Activated CD4-positive, alpha-beta T cell treated with anti-CD3 and anti-CD28 coated beads, Interleukin-2, amount 50 U/mL, for 48 hours (primary cell): ENCODE results near the gene GALNT7.

Experiments used
- DNase-seq, 2 experiments: peaks; one replicate each; pipeline ENCODE4 v3.0.0-alpha.2; 2020

GALNT7 gene

DNA sequence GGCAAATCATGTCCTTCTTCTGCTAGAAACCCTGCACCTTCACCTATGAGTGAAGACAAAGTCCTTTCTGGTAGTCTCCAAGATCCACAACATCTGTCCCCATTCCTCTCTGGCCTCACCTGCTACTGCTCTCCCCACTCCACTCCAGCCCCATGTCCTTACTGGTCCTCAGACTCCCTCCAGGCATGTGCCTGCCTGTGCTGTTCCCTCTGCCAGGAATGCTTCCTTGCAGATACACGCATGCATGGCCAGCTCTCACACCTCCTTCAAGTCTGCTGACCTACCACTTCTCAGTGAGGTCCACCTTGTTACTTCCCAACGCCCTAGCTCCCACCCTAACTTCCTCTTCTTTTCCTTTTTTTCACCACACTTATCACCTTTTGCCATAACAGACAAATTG, 147.4 kb downstream of the GALNT7 start:
- DNase-seq: no peak

DNA sequence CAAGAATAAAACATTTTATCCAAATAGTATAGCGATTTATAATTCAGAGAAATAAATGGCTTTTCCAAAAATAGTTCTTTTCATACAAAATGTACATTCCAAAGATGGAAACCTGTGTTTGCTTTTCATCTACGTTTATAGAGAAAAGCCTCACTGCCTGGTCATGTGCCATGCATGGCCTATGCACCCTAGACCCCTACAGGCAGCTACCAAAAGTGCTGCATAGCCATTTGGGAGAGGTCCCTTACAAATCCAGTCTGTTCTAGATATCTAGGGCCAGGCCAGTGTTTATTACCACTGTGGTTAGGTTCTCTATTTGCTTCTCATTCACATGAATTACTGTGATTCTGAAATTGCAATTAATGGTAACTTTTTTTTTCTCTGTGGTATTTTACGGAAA, 148.4 kb downstream of the GALNT7 start:
- DNase-seq: no peak

GRCh38 chr4:173318240-173318639, 149.6 kb downstream of the GALNT7 start:
- DNase-seq: no peak

GRCh38 chr4:173318648-173319211, 150.1 kb downstream of the GALNT7 start:
- no peak for DNase-seq

DNA sequence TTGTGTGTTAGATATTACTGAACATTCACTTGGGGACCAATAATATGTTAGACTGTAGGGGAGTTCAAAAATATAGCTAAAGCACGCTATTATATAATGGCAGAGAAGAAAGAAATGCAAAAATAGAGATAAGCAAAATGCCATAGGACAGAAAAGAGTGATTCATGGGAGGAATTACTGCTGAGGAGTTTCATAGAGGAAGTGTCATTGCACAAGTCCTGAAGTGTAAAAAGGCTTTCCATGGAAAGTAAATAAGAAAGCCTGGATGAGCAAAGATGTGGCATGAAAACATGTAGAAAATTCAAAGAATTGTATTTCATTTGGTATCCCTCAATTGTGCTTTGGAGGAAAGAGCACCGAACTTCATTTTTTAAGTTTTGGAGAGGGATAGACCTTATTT, 151.1 kb downstream of the GALNT7 start:
- no peak for DNase-seq

- no peak for DNase-seq
Observed at GRCh38 chr4:173325007-173325736, 156.6 kb downstream of the GALNT7 start.

- no peak for DNase-seq
Observed at GRCh38 chr4:173328236-173328901, 159.8 kb downstream of the GALNT7 start.

- no peak for DNase-seq
Observed at GRCh38 chr4:173330590-173330989, 162.0 kb downstream of the GALNT7 start.

- no peak for DNase-seq
Observed at GRCh38 chr4:173332021-173332487, 163.4 kb downstream of the GALNT7 start.

DNA sequence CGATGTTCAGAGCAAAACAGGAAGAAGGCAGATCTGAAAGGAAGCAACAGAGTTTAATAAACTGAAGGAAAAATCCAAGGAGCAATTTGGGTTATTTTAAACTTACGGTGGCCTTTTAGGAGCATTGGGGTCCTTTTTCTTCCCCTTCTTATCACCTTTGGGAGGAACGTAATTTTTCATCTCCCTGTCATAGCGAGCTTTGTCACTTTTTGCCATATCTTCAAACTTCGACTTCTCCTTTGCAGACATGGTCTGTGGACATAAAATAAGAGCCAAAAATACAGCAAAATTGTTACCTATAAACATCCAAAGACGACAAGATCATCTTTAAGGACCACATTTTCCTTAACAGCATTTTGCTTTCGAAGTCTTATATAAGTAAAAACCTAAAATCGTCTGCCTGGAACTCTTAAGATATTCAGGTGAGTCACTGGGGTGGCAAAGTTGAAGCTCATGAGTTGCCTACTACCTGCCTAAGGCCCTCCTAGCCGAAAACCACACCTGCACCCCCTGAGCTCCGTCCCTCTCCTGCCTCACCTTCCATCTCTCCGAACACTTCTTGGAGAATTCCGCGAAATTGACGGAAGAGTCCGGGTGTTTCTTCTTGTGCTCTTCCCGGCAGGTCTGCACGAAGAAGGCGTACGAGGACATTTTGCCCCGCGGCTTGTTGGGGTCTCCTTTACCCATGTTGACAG, 164.5 kb downstream of the GALNT7 start:
- DNase-seq: no peak

DNA sequence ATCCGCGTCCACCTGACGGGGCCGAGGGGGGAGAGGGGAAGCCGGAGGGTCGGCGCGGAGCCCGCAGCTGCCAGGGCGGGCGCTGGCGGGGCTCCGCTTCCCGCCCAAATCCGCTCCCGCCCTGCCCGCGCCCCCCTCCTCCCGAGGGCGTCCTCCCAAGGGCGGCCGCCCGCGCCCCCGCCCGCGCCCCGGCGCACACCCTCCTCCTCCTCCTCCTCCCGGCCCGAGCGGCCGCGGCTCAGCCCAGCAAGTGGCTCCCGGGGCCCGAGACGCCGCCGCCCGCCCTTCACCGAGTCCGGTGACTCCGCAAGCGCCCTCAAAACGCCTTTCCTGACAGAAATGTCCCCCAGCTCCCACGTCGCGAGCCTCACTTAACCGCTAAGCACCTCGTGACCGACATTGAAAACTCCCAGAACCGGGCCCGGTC, 165.1 kb downstream of the GALNT7 start:
- DNase-seq: peak; percentile 43 to 50

GRCh38 chr4:173334085-173334890, 165.7 kb downstream of the GALNT7 start, which contains the start of gene HMGB2:
HMGB2 (minus strand) TSS chr4:173334358; CDS start chr4:173333649, 709 bp downstream.
- DNase-seq: peak; percentile 100

DNA sequence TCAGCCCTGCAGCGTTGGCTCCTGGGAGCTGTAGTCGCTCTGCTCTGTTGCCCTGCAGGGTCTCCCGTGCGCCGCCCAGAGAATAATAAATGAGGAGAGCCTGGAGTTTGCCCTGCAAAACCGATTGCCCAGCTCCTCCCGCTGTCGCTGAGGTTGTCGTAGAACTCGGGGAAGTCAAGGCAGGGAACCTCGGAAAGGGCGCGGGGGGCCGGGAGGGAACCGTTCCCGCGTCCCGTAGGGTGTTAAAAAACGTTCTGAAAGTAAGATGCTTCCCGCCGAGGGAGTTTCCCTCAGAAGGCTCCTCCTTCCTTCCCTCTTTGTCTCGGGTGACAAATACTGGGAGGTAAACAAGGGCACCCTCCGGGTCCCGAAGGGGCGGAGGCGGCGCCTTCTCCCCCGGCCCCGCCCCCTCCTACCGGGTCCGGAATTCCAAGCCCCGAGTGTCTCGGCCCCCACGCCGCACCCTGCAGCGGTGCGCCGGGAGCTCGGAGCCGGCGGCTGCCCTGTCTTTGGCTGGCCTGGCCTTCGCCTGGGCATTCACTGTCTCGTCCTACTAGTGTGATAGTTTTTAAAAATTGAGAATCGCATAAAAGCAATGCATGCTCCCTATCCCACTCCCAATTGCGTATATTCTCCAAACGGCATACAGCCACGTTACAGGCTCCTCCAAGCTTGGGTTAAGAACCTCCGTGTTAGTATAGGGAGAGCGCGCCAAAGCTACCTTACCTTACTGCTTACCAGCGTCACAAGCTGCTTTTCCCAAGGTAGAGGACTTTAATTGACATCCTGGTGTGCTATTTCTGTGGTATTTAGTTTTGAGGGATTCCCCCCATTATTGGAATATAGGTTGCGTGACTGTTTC, 166.5 kb downstream of the GALNT7 start:
- DNase-seq: peak; percentile 67 to 72

GRCh38 chr4:173337463-173337862, 168.9 kb downstream of the GALNT7 start:
- DNase-seq: no peak

GRCh38 chr4:173343832-173344397, 175.3 kb downstream of the GALNT7 start:
- no peak for DNase-seq

GRCh38 chr4:173345648-173346047, 177.0 kb downstream of the GALNT7 start:
- no peak for DNase-seq

GRCh38 chr4:173346074-173346473, 177.5 kb downstream of the GALNT7 start:
- DNase-seq: no peak

DNA sequence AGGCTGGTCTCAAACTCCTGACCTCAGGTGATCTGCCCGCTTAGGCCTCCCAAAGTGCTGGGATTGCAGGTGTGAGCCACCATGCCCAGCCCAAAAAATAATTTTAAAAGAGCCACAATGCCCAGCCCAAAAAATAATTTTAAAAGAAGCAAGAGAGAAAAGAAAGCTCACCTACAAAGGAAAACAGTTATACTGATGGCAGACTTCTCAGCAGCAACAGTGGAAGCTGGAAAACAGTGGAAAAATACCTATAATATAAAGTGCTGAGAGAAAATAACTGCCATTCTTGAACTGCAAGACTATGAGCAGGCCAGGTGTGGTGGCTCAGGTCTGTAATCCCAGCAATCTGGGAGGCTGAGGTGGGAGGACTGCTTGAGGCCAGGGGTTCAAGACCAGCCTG, 178.9 kb downstream of the GALNT7 start:
- DNase-seq: no peak

DNA sequence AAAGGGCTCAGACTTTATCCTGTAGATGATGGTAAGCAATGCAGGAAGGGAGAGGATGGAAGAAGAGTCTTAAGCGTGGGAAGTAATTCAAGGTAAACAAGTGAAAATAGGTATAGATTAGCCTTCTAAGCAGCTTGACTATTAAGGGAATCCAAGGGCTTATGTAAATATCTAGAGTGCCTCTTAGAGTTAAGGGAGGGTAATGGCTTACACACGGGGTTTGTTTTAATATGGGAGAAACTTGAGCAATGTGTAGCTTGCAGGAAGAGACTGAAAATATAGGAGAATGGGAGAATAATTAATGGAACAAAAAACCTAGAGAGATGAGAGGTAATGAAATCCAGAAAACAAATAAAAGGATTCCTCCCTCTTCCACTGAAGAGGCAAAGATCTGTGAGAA, 189.3 kb downstream of the GALNT7 start:
- no peak for DNase-seq

- no peak for DNase-seq
Observed at GRCh38 chr4:173360587-173361221, 192.1 kb downstream of the GALNT7 start.

DNA sequence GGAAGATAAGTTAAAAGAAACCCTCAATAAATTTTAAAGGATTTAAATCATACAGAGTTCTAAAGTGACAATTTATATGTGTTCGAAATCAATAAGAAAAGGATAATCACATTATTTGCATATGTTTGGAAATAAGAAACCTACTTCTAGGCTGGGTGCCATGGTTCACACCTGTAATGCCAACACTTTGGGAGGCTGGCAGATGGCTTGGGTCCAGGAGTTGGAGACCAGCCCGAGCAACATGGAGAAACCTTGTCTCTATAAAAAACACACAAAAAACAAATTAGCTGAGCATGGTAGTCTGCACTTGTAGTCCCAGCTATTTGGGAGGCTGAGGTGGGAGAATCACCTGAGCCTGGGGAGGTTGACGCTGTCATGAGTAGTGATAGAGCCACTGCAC, 194.1 kb downstream of the GALNT7 start:
- no peak for DNase-seq
